Tibial nerve (tissue), 4 donors: ENCODE data around the gene NOSTRIN. TPM values are rescaled to one million over a fixed set of nuclear protein-coding genes. Genes with fewer than 3 reads are reported as not detected.
A peak's percentile ranks its signal among the peaks of the same experiment; 100 is the strongest.

Experiments
- DNase-seq, 2 donors: peaks; one replicate each; pipeline ENCODE4 v3.0.0-alpha.2; 2019; ENCODE audit warnings: low spot score in 2 of 2
- H3K27ac ChIP-seq, 4 donors: fragments of 200-600 bp; sonication (generic) in 3 of 4; one replicate each; pipeline ENCODE4 v1.5.1; 2017 to 2019; ENCODE audit warnings: mild to moderate bottlenecking in 1 of 4
- H3K27me3 ChIP-seq, 2 donors: fragments of 200-600 bp; sonication (generic) in 1 of 2; one replicate each; pipeline versions ENCODE4 v1.5.1 to v1.6.0; 2017 to 2019
- H3K36me3 ChIP-seq, 3 donors: fragments of 200-600 bp; sonication (generic); one replicate each; pipeline ENCODE4 v1.5.1; 2018 to 2019
- H3K4me1 ChIP-seq, 4 donors: fragments of 200-600 bp; sonication (generic) in 3 of 4; one replicate each; pipeline ENCODE4 v1.5.1; 2017 to 2019
- H3K4me3 ChIP-seq, 4 donors: fragments of 200-600 bp; sonication (generic) in 3 of 4; one replicate each; pipeline ENCODE4 v1.5.1; 2017 to 2019; ENCODE audit warnings: mild to moderate bottlenecking in 1 of 4, moderate library complexity in 1 of 4
- H3K9me3 ChIP-seq, 4 donors: fragments of 200-600 bp; sonication (generic) in 3 of 4; one replicate each; pipeline ENCODE4 v1.5.1; 2017 to 2019
- EP300 ChIP-seq, 2 donors: sonication (generic); formaldehyde crosslinking; IDR thresholded peaks; one replicate each; pipeline ENCODE4 v1.6.1; 2017; ENCODE audit warnings: antibody characterized with exemption in 2 of 2, mild to moderate bottlenecking in 1 of 2
- POLR2A ChIP-seq, 2 donors: fragments of 450-650 bp; IDR thresholded peaks; one replicate each; pipeline ENCODE4 v1.6.1; 2017; ENCODE audit warnings: antibody characterized with exemption in 2 of 2, mild to moderate bottlenecking in 2 of 2, moderate library complexity in 2 of 2
- WGBS, 2 donors: methylation state at CpG; one replicate each; pipeline ENCODE4 v1.1.5; 2018; 5-methylcytosine and 5-hydroxymethylcytosine counted together
- total RNA-seq, 4 donors: library from RNA; depleted of rRNA; stranded (reverse); fragments of >200 nt; gene quantifications; one replicate each; pipeline ENCODE4 v1.1.0, GENCODE V29; 2016
- TF ChIP-seq, protein P1 (sequence below), 5 experiments: fragments of 200-600 bp in 3 of 5; fragments of 450-650 bp in 2 of 5; sonication (generic) in 3 of 5; IDR thresholded peaks; one replicate each; pipeline ENCODE4 v1.5.1; 2016 to 2019; ENCODE audit warnings: antibody characterized with exemption in 5 of 5, mild to moderate bottlenecking in 3 of 5, moderate library complexity in 2 of 5

Gene NOSTRIN, protein sequence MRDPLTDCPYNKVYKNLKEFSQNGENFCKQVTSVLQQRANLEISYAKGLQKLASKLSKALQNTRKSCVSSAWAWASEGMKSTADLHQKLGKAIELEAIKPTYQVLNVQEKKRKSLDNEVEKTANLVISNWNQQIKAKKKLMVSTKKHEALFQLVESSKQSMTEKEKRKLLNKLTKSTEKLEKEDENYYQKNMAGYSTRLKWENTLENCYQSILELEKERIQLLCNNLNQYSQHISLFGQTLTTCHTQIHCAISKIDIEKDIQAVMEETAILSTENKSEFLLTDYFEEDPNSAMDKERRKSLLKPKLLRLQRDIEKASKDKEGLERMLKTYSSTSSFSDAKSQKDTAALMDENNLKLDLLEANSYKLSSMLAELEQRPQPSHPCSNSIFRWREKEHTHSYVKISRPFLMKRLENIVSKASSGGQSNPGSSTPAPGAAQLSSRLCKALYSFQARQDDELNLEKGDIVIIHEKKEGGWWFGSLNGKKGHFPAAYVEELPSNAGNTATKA
- 10 to 100 TPM in 3 of 4 donors, 1 to 10 TPM in 1; 6.3 to 42.4 (median 24.4) TPM for total RNA-seq

DNA sequence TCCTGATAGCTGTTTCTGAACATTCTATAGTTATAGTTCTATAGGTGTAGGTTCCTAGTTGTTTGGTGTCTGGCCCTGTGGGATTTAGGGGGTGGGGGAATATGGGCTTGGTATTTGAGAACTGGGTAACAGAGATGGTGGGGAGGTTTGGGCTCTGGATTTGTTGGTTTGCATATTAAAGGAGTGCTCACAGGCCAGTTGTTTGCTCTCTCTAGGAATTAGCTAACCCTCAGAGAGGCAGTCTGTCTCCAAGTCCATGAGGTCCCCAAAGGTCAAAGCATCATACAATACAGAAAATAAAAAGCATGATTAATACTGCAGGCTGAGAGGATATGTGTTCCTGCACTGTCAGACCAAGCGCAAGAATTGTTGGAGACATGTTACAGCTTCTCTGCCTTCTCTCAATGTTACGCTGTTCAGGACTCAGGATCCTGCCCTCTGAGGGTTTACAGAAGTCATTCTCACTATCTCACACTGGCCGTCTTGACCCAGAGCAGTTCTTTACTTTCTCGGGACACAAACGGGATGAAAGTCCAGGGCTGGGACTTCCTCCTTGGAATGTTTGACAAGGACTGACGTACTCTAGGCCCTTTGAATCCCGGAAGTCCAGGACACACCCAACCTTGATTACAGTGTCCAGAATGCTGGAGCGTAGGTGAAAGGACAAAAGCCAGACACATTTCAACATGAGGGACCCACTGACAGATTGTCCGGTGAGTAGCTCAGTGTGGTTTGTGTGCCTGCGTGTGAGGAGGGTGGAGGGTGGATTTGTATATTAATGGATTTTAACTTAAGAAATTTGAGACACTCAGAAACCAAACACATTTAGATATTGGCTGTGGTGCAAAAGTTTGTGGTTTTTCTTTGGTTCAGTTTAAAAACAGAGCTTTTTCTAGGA, at the start of gene NOSTRIN:
TSS of gene NOSTRIN (plus strand) at position 677 of the 898 bp plus-strand sequence. CDS start at position 687, 10 bp downstream.
- no peaks in the 10 kb centered on the region for H3K36me3 ChIP-seq
- WGBS, 2 donors, result 52 to 53% methylated on average over 10 of the region's 10 CpGs
- no peaks in the 10 kb centered on the region for H3K27me3 ChIP-seq
- no peaks in the 10 kb centered on the region for H3K9me3 ChIP-seq
- DNase-seq, result peak; percentile 7 to 14
- H3K4me3 ChIP-seq, result peak within 1 kb of the TSS in 3 of 4 donors; percentile 6 to 32 (median 8)
- H3K27ac ChIP-seq, result peak within 1 kb of the TSS in 3 of 4 donors; percentile 42 to 67 (median 59)
- H3K4me1 ChIP-seq, result peaks cover 0 to 6% (median 0%) of the 10 kb centered on the region in 4 donors
- TF ChIP-seq EP300 (IDR thresholded peaks at IDR 0.05), result peak in 1 of 2 donors; percentile 55
- TF ChIP-seq, protein P1, sequence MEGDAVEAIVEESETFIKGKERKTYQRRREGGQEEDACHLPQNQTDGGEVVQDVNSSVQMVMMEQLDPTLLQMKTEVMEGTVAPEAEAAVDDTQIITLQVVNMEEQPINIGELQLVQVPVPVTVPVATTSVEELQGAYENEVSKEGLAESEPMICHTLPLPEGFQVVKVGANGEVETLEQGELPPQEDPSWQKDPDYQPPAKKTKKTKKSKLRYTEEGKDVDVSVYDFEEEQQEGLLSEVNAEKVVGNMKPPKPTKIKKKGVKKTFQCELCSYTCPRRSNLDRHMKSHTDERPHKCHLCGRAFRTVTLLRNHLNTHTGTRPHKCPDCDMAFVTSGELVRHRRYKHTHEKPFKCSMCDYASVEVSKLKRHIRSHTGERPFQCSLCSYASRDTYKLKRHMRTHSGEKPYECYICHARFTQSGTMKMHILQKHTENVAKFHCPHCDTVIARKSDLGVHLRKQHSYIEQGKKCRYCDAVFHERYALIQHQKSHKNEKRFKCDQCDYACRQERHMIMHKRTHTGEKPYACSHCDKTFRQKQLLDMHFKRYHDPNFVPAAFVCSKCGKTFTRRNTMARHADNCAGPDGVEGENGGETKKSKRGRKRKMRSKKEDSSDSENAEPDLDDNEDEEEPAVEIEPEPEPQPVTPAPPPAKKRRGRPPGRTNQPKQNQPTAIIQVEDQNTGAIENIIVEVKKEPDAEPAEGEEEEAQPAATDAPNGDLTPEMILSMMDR (IDR thresholded peaks at IDR 0.05), result no peak
- TF ChIP-seq POLR2A (IDR thresholded peaks at IDR 0.05), result no peak

DNA sequence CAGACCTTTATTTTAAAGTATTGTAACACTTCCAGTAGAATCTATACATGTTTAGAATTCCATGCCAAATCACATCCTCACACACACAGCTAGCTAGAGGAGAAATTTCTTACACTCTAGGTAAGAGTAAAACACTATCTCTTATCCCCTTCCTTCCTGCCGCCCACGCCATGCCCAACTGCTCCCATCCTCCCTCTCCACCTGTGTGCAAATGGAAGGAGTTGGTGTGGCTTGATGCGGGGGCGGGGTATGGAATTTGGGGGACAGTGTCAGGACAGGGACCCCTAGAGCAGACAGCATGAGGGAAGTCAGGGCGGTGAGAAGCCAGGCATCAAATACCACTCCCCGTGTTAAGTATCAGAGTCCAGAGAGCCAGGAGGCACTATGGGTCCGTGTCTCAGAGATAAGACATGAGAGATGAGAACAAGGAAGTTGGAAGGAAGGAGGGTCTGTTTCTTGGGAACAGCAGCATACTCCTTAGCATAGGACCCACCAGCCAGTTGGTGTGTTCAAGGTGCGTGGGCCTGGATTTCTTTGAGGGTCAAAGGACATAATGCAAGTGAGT, 48.6 kb upstream of the NOSTRIN start:
- Histone ChIP-seq H3K27ac (no peak overlapping the region), H3K27me3 (no peaks in the 10 kb centered on the region), H3K9me3 (no peaks in the 10 kb centered on the region), H3K4me3 (no peak overlapping the region), H3K36me3 (no peaks in the 10 kb centered on the region), H3K4me1 (peaks cover 0 to 9% (median 0%) of the 10 kb centered on the region in 4 donors)
- 96 to 98% methylated on average over 8 of the region's 8 CpGs for WGBS, 2 donors
- no peak for DNase-seq
- TF ChIP-seq, protein P1 (IDR thresholded peaks at IDR 0.05), result no peak
- TF ChIP-seq POLR2A (IDR thresholded peaks at IDR 0.05), result no peak
- no peak for TF ChIP-seq EP300 (IDR thresholded peaks at IDR 0.05)

DNA sequence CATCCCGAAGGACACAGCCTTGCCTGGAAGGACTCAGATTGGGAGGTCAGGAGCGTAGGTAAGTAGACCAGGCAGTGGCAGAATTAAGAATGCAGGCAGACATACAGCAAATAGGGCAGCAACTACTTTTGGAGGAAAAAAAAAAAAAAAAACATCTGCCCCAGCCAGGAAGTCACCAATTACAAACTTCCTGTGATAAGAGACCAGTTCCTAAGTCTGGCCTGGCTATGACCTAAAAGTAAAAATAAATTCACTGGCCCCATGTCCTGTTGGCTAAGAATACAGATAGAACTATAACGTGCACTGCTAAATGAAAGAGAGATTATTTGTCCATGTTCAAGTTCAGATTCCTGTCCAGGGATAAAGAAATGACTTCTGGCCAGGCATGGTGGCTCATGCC, 45.2 kb upstream of the NOSTRIN start:
- 62 to 75% methylated on average over 3 of the region's 3 CpGs for WGBS, 2 donors
- Histone ChIP-seq H3K4me1 (no peaks in the 10 kb centered on the region), H3K27ac (no peak overlapping the region), H3K4me3 (no peak overlapping the region), H3K9me3 (no peaks in the 10 kb centered on the region), H3K36me3 (no peaks in the 10 kb centered on the region), H3K27me3 (no peaks in the 10 kb centered on the region)
- DNase-seq, result no peak
- TF ChIP-seq EP300 (IDR thresholded peaks at IDR 0.05), result no peak
- no peak for TF ChIP-seq POLR2A (IDR thresholded peaks at IDR 0.05)
- TF ChIP-seq, protein P1 (IDR thresholded peaks at IDR 0.05), result no peak

DNA sequence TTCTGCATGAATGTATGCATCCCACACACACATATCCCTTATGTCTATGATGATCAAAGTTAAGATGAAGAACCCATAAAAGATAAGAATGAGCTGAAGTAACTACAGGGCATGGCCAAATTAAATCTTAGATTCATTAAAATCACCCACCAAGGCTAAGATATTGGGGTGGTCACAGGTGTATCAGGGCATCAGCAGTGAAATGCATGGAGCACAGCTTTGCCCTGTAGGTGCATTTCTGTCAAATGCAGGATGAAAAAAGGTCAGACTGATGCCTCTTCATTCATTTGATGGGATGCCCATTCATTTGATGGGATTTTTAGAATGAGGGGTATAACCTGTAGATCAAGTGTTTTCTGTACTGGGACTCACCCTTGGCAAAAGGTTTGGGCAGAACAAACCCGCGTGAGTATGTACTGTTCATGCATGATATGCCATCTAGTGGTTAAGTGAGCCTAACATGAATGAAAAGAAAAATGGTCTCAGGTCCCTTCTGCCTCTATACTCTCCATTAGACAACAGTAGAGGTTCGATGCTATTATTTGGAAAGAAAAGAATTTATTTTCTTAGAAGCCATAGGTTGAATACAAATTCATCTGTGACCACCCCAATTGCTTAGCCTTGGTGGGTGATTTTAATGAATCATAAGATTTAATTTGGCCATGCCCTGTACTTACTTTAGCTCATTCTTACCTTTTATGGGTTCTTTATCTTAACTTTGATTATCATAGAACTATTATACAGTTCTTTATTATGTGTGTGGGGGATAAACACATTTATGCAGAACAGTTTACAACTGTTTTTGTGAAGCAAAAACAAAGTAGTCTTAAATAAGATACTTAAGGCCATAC, 43.2 kb upstream of the NOSTRIN start:
- DNase-seq, result peak in 1 of 2 donors; percentile 26
- no peaks in the 10 kb centered on the region for H3K4me1 ChIP-seq
- 26 to 27% methylated on average over 3 of the region's 3 CpGs for WGBS, 2 donors

More for the DNA sequence above, 43.2 kb upstream of the NOSTRIN start:
- Histone ChIP-seq H3K27me3 (no peaks in the 10 kb centered on the region), H3K4me3 (no peak overlapping the region), H3K27ac (no peak overlapping the region), H3K9me3 (no peaks in the 10 kb centered on the region), H3K36me3 (peaks cover 0 to 3% (median 0%) of the 10 kb centered on the region in 3 donors)
- TF ChIP-seq, protein P1 (IDR thresholded peaks at IDR 0.05), result peak; percentile 33 to 66 (median 46)
- TF ChIP-seq EP300 (IDR thresholded peaks at IDR 0.05), result no peak
